ENCODE data around the gene MBD5. TPM values are rescaled to one million over a fixed set of nuclear protein-coding genes. Genes with fewer than 3 reads are reported as not detected.

MBD5 gene
- total and polyA plus RNA-seq, 12 donors, result 5.6 to 61.7 (median 40.5) TPM

DNA sequence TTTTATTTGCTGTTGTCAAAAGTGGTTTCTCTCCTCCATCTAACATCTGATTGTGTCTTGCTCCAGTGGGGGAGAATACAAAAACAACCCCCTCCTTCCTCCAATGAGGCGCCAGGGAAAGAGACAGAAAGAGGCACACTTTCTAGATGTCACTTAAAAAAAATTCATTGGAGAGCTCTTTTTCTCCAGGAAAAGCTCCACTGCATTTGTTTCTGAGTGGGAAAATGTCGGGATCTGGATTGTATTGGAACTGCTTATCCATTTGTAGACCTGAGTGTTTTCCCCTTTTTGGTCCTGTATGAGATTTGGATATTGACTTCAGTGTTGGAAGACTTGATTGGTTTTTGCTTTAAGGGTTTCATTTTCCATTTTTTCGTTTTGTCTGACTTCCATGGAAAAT lies 995 bp downstream of the MBD5 start:
- no peaks in the 10 kb centered on the region for H3K9me3 ChIP-seq (replicated peaks in 1 of 3)
- no peaks in the 10 kb centered on the region for H3K27me3 ChIP-seq
- WGBS, 4 donors, result 0 to 1% (median 0%) methylated on average over 3 of the region's 3 CpGs
- intact Hi-C loops (cut with DNase I), result no loop called here
- DNase-seq, result peak in 1 of 7 donors; percentile 6
- H3K4me3 ChIP-seq, result peak overlapping the region in 3 of 4 donors; percentile 63 to 79 (median 69)
- H3K36me3 ChIP-seq (replicated peaks in 1 of 2), result no peaks in the 10 kb centered on the region
- no peak for TF ChIP-seq POLR2A (IDR thresholded peaks at IDR 0.05)
- TF ChIP-seq, protein P1, sequence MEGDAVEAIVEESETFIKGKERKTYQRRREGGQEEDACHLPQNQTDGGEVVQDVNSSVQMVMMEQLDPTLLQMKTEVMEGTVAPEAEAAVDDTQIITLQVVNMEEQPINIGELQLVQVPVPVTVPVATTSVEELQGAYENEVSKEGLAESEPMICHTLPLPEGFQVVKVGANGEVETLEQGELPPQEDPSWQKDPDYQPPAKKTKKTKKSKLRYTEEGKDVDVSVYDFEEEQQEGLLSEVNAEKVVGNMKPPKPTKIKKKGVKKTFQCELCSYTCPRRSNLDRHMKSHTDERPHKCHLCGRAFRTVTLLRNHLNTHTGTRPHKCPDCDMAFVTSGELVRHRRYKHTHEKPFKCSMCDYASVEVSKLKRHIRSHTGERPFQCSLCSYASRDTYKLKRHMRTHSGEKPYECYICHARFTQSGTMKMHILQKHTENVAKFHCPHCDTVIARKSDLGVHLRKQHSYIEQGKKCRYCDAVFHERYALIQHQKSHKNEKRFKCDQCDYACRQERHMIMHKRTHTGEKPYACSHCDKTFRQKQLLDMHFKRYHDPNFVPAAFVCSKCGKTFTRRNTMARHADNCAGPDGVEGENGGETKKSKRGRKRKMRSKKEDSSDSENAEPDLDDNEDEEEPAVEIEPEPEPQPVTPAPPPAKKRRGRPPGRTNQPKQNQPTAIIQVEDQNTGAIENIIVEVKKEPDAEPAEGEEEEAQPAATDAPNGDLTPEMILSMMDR (IDR thresholded peaks at IDR 0.05), result no peak
- H3K4me1 ChIP-seq (replicated peaks in 1 of 2), result peaks cover 15 to 61% of the 10 kb centered on the region in 2 donors
- H3K27ac ChIP-seq, result peak overlapping the region in 4 of 5 donors; percentile 93 to 98 (median 96)

DNA sequence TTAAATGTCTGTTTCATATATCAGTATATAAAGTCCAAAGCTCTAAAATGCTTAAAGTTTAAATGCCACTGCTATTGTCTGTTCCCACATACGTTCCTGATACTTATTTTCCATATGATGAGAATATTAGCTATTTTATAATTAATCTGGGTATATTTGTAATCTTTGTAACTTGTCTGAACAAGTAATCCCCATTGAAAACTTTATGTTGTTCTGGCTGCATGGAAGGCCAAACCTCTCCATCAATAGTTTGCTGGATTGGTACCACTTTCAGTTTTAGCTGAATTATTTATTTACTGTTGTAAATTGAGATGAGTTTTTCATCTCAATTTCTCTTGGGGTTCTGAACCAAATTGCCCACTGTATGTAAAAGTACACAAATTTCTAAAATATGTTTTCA lies 1.5 kb downstream of the MBD5 start:
- intact Hi-C loops (cut with DNase I), result no loop called here
- TF ChIP-seq POLR2A (IDR thresholded peaks at IDR 0.05), result no peak
- TF ChIP-seq, protein P1 (IDR thresholded peaks at IDR 0.05), result no peak
- H3K27ac ChIP-seq, result peak overlapping the region in 1 of 5 donors; percentile 93
- peaks cover 15 to 61% of the 10 kb centered on the region in 2 donors for H3K4me1 ChIP-seq (replicated peaks in 1 of 2)
- DNase-seq, result no peak
- no peaks in the 10 kb centered on the region for H3K9me3 ChIP-seq (replicated peaks in 1 of 3)
- 21 to 32% (median 24%) methylated on average over 1 of the region's 1 CpG for WGBS, 4 donors
- H3K27me3 ChIP-seq, result no peaks in the 10 kb centered on the region
- H3K36me3 ChIP-seq (replicated peaks in 1 of 2), result no peaks in the 10 kb centered on the region
- peak overlapping the region in 1 of 4 donors; percentile 79 for H3K4me3 ChIP-seq

- intact Hi-C loops (cut with DNase I), result no loop called here
- no peak for DNase-seq
- H3K27ac ChIP-seq, result no peak overlapping the region
- no peaks in the 10 kb centered on the region for H3K9me3 ChIP-seq (replicated peaks in 1 of 3)
- H3K4me1 ChIP-seq (replicated peaks in 1 of 2), result peaks cover 15 to 61% of the 10 kb centered on the region in 2 donors
- H3K27me3 ChIP-seq, result no peaks in the 10 kb centered on the region
- 58 to 74% (median 65%) methylated on average over 2 of the region's 2 CpGs for WGBS, 4 donors
- no peak for TF ChIP-seq POLR2A (IDR thresholded peaks at IDR 0.05)
- TF ChIP-seq, protein P1 (IDR thresholded peaks at IDR 0.05), result no peak
- H3K36me3 ChIP-seq (replicated peaks in 1 of 2), result no peaks in the 10 kb centered on the region
- H3K4me3 ChIP-seq, result peak overlapping the region in 1 of 4 donors; percentile 79
Measured at GRCh38 chr2:148022882-148023281, 2.0 kb downstream of the MBD5 start.

- intact Hi-C loops (cut with DNase I), result no loop called here
- Histone ChIP-seq H3K36me3 (replicated peaks in 1 of 2) (no peaks in the 10 kb centered on the region), H3K27me3 (no peaks in the 10 kb centered on the region), H3K4me3 (no peak overlapping the region), H3K9me3 (replicated peaks in 1 of 3) (no peaks in the 10 kb centered on the region), H3K27ac (no peak overlapping the region), H3K4me1 (replicated peaks in 1 of 2) (peaks cover 15 to 59% of the 10 kb centered on the region in 2 donors)
- DNase-seq, result no peak
- TF ChIP-seq, protein P1 (IDR thresholded peaks at IDR 0.05), result no peak
- TF ChIP-seq POLR2A (IDR thresholded peaks at IDR 0.05), result no peak
Measured at GRCh38 chr2:148023861-148024260, 3.0 kb downstream of the MBD5 start.

All from adrenal gland (tissue), 12 donors.